Caco-2 (cell line): ENCODE results near the gene SAG. TPM values are rescaled to one million over a fixed set of nuclear protein-coding genes. Genes with fewer than 3 reads are reported as not detected.

Experiments
- BruUV-seq: library from RNA; stranded (reverse); fragments of 400-500 nt; replicated peaks from 2 replicates; lab custom pipeline; 2021; lab: Mats Ljungman, UMichigan
- CTCF ChIA-PET: fragments of 300-600 bp; sonication (Branson Sonifier 250); formaldehyde crosslinking; loops from one replicate; lab custom pipeline; 2022; ENCODE audit warnings: antibody characterized with exemption; lab: Charles Lee
- POLR2A ChIA-PET: fragments of 300-600 bp; sonication (Branson Sonifier 250); formaldehyde crosslinking; loops from one replicate; lab custom pipeline; 2022; ENCODE audit warnings: antibody characterized with exemption; lab: Charles Lee
- DNase-seq, 2 experiments: peaks; one replicate each; pipeline versions ENCODE4 v3.0.0 to v3.0.0-alpha.2; 2020 to 2022
- H3K27me3 ChIP-seq: replicated peaks from 2 replicates; pipeline ENCODE4 v1.6.0; 2011; ENCODE audit warnings: low read length; ENCODE audit not compliant: control insufficient read depth, insufficient read depth
- H3K36me3 ChIP-seq: 2 replicates; pipeline ENCODE4 v1.5.1; 2011; ENCODE audit warnings: low read length; ENCODE audit not compliant: control insufficient read depth, insufficient read depth
- H3K4me1 ChIP-seq: fragments of 250-450 bp; sonication (Bioruptor Pico); 2 replicates; pipeline ENCODE4 v1.5.1; 2020; ENCODE audit warnings: mild to moderate bottlenecking
- H3K4me3 ChIP-seq: 2 replicates; pipeline ENCODE4 v1.5.1; 2011; ENCODE audit warnings: low read depth, mild to moderate bottlenecking, control low read depth, low read length
- H3K9me3 ChIP-seq: fragments of 250-450 bp; sonication (Bioruptor Pico); 2 replicates; pipeline ENCODE4 v1.5.1; 2020; ENCODE audit warnings: mild to moderate bottlenecking, moderate library complexity
- H3K27ac Mint-ChIP-seq: one replicate; pipeline ENCODE4 v1.8.0; 2022; ENCODE audit warnings: mixed read lengths; ENCODE audit not compliant: unreplicated experiment
- H3K27me3 Mint-ChIP-seq: one replicate; pipeline ENCODE4 v1.8.0; 2022; ENCODE audit warnings: mixed read lengths; ENCODE audit not compliant: insufficient read depth, unreplicated experiment
- H3K36me3 Mint-ChIP-seq: one replicate; pipeline ENCODE4 v1.8.0; 2022; ENCODE audit warnings: mild to moderate bottlenecking, mixed read lengths; ENCODE audit not compliant: insufficient read depth, unreplicated experiment
- H3K4me1 Mint-ChIP-seq: one replicate; pipeline ENCODE4 v1.8.0; 2022; ENCODE audit warnings: low read depth, mixed read lengths; ENCODE audit not compliant: unreplicated experiment
- H3K4me3 Mint-ChIP-seq: one replicate; pipeline ENCODE4 v1.8.0; 2022; ENCODE audit warnings: mild to moderate bottlenecking, moderate library complexity, mixed read lengths; ENCODE audit not compliant: unreplicated experiment
- H3K9me3 Mint-ChIP-seq: one replicate; pipeline ENCODE4 v1.8.0; 2022; ENCODE audit warnings: mixed read lengths; ENCODE audit not compliant: unreplicated experiment
- CTCF ChIP-seq, 2 experiments: fragments of 200-600 bp in 1 of 2; IDR thresholded peaks; 1 replicate in 1 of 2; 2 replicates in 1 of 2; pipeline versions ENCODE4 v1.5.1 to v1.8.0; 2011 to 2022; ENCODE audit warnings: antibody characterized with exemption in 1 of 2, control low read depth in 1 of 2, inconsistent platforms in 1 of 2, low read depth in 1 of 2, low read length in 1 of 2, mild to moderate bottlenecking in 1 of 2, moderate library complexity in 1 of 2; ENCODE audit not compliant: insufficient read depth in 1 of 2, severe bottlenecking in 1 of 2, unreplicated experiment in 1 of 2
- intact Hi-C: fragments of 100-400 bp; cut with micrococcal nuclease; formaldehyde crosslinking; loops from one replicate; pipeline ENCODE4 v1.10.0; 2022; ENCODE audit not compliant: unreplicated experiment
- total RNA-seq: library from RNA; stranded (reverse); gene quantifications from 2 replicates; pipeline ENCODE4 v1.2.3, GENCODE V29; 2022

SAG gene
- total RNA-seq, 1 experiment from 2014 or later, result not detected

- Histone ChIP-seq H3K4me1 (no peaks in the 10 kb centered on the region), H3K36me3 (no peaks in the 10 kb centered on the region), H3K9me3 (no peaks in the 10 kb centered on the region), H3K4me3 (no peak overlapping the region), H3K27me3 (no peaks in the 10 kb centered on the region)
- BruUV-seq, result no TSS peak
- intact Hi-C loops, result no loop called here
- H3K4me1 Mint-ChIP-seq, result peaks cover 6% of the 10 kb centered on the region
- H3K4me3 Mint-ChIP-seq, result no peak overlapping the region
- H3K36me3 Mint-ChIP-seq, result no peaks in the 10 kb centered on the region
- ChIA-PET POLR2A (no interaction called here), CTCF (no interaction called here)
- no peak overlapping the region for H3K27ac Mint-ChIP-seq
- no peak for DNase-seq
- no peaks in the 10 kb centered on the region for H3K27me3 Mint-ChIP-seq
- H3K9me3 Mint-ChIP-seq, result no peaks in the 10 kb centered on the region
- TF ChIP-seq CTCF (IDR thresholded peaks at IDR 0.05; ENCODE audit: insufficient read depth in 1 of 2, low read depth in 1 of 2, low read length in 1 of 2, severe bottlenecking in 1 of 2, unreplicated experiment in 1 of 2), result no peak
Measured at GRCh38 chr2:233314180-233314925, 6.7 kb downstream of the SAG start.

GRCh38 chr2:233317196-233317943 is 9.8 kb downstream of the SAG start:
- Mint-ChIP-seq H3K4me1 (peaks cover 14% of the 10 kb centered on the region), H3K27ac (no peak overlapping the region), H3K9me3 (no peaks in the 10 kb centered on the region), H3K27me3 (no peaks in the 10 kb centered on the region), H3K4me3 (no peak overlapping the region), H3K36me3 (no peaks in the 10 kb centered on the region)
- no TSS peak for BruUV-seq
- no peaks in the 10 kb centered on the region for H3K36me3 ChIP-seq
- intact Hi-C loops, result no loop called here
- H3K4me1 ChIP-seq, result no peaks in the 10 kb centered on the region
- DNase-seq, result no peak
- TF ChIP-seq CTCF (IDR thresholded peaks at IDR 0.05; ENCODE audit: insufficient read depth in 1 of 2, low read depth in 1 of 2, low read length in 1 of 2, severe bottlenecking in 1 of 2, unreplicated experiment in 1 of 2), result no peak
- ChIA-PET POLR2A (no interaction called here), CTCF (no interaction called here)
- no peak overlapping the region for H3K4me3 ChIP-seq
- H3K27me3 ChIP-seq, result no peaks in the 10 kb centered on the region
- H3K9me3 ChIP-seq, result no peaks in the 10 kb centered on the region

- H3K27ac Mint-ChIP-seq, result no peak overlapping the region
- H3K4me1 Mint-ChIP-seq, result peaks cover 8% of the 10 kb centered on the region
- no peaks in the 10 kb centered on the region for H3K27me3 ChIP-seq
- no peaks in the 10 kb centered on the region for H3K9me3 ChIP-seq
- no peaks in the 10 kb centered on the region for H3K36me3 Mint-ChIP-seq
- H3K4me3 ChIP-seq, result no peak overlapping the region
- no peaks in the 10 kb centered on the region for H3K36me3 ChIP-seq
- H3K27me3 Mint-ChIP-seq, result no peaks in the 10 kb centered on the region
- H3K4me3 Mint-ChIP-seq, result no peak overlapping the region
- H3K4me1 ChIP-seq, result no peaks in the 10 kb centered on the region
- no peaks in the 10 kb centered on the region for H3K9me3 Mint-ChIP-seq
- ChIA-PET POLR2A (no interaction called here), CTCF (no interaction called here)
- TF ChIP-seq CTCF (IDR thresholded peaks at IDR 0.05; ENCODE audit: insufficient read depth in 1 of 2, low read depth in 1 of 2, low read length in 1 of 2, severe bottlenecking in 1 of 2, unreplicated experiment in 1 of 2), result no peak
- no TSS peak for BruUV-seq
- DNase-seq, result no peak
- intact Hi-C loops, result no loop called here
Measured at GRCh38 chr2:233319256-233319655, 11.6 kb downstream of the SAG start.
